HG03280 (cell line): Measurements from ENCODE around the gene RAPSN.

Experiments used
- ATAC-seq: cut with Tn5 transposase; IDR thresholded peaks from one replicate; pipeline ENCODE4 v1.9.1; 2021; ENCODE audit warnings: mild to moderate bottlenecking, moderate library complexity; ENCODE audit not compliant: unreplicated experiment

RAPSN gene

DNA sequence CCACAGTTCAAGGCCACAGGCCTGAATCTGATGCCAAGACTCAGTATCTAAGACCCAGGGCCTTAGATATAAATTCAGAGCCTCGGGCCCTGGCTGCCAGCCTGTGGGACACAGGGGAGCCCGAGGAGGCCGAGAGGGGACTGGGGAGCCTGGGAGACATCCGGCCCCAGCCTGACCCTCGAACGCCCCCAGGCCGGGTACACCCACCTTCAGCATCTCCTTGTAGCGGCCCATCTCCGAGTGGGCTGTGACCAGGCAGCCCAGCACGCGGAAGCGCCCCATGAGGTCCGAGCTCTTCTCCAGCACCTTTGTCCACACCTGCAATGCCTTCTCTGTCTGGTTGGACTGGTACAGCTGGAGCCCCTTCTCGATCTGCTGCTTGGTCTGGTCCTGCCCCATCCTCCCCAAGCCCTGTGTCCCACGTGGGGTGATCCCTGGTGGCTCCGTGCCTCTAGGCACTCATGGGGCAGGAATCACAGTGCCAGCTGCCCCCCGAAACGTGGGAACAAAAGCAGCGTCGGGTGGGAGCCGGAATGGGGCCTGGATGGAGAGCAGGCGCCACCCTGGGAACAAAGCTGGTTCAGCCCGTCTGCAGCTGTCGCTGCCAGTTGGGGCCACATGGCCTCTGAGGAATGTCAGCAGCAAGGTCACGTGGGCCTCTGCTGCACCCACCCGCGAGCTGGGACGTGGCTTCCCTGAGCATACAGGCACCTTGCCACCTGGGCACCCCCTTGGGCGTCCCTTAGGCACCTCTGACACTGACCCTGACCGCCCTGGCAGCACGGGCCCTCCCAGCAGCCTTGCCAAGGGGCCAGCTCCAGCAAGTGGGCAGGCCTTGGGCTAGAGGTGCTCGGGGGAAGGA lies at the start of gene RAPSN:
RAPSN (minus strand) TSS at position 571 of the 862 bp plus-strand sequence; CDS start at position 399, 172 bp downstream.
- ATAC-seq: no peak

DNA sequence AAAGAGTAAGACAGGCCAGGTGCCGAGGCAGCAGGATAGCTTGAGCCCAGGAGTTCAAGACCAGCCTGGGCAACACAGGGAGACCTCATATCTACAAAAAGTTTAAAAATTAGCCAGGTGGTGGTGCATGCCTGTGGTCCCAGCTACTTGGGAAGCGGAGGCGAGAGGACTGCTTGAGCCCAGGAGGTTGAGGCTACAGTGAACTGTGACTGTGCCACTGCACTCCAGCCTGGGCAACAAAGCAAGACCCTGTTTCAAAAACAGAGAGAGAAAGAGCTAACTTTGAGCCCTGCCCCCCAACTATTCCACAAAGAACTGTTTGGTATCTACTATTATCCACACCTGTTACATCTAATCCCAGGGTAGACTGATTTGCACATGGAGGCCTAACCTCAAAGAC lies 49.2 kb upstream of the RAPSN start:
- ATAC-seq: no peak

DNA sequence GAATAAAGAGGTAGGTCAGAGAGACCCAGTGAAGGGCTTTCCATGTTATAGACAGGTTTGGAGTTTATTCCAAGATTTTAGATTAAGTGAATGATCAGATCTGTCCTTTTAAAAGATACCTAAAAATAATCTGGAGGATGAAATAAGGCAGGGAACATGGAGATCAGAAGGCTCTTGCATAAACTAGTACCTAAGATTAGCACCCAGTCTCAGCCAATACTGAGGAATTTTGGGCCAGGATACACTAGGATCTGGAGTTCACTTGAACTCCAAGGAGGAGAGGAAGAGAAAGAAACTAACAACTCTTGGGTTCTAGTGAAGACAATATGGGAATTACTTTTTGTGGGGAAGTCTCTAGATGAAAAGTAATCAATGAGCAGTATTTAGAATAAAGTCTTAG lies 47.9 kb upstream of the RAPSN start:
- no peak for ATAC-seq

DNA sequence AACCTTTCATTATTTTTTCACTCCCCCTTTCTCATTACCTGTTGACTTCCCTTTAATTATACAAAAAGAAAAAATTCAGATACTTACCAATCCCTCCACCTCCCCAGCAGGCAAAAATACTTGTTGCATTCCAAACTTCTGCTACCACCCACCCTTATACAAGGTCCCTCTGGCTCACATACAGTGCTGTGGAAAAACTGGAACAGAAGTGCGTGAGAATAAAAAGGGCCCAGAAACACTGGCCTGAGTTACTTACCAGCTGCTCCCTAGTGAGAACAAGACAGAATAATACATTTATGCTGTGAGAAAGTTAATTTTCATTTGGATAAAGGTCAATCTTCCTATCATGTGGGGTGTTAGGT lies 46.9 kb upstream of the RAPSN start:
- ATAC-seq: no peak

DNA sequence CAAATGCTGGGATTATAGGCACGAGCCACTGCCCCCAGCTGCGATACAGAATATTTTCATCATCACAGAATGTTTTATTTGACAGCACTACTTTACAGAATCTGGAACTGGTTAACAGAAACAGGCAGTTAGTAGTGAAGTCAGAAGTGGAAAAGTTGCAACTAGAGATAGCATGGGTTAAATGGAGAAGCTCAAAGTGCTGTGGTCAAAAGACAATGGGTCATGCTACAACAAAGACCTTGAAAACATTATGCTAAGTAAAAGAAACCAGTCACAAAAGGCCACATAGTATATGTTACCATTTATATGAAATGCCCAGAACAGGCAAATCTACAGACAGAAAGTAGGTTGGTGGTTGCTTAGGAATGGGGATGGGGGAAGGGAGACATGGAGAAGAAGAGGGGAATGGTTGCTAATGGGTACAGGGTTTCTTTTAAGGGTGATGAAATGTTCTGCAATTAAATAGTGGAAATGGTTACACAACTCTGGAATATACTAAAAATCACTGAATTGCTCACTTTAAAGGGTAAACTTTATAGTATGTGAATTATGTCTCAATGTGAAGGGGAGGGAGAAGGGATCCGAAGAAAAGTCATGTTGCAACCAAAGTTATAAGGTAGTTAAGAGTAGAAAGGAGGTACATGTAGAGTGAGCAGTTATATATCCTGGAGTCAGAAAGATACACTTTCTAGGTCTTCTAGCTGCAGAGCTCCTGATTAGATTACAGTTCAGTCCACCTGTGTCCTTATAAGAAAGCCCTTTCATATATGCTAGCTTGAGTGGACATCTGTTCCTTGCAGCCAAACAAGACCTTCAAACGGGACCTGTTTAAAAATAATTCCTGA lies 46.3 kb upstream of the RAPSN start:
- no peak for ATAC-seq

DNA sequence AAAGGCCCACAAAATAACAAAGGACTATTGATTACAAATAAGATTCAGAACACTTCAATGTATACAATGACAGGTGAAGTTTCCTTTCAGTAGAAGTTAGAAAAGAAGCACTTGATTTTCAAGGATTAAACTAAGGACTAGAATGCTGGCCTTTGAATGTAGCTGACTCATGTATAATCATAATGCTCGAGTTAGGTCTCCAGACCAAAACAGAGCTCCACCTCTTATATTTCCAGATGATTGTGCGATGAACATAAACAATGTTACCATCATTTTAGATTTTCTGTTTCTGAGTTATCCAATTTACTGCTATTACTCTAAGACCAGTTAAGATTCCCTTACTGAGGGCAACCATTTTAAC lies 40.4 kb upstream of the RAPSN start:
- ATAC-seq: no peak

DNA sequence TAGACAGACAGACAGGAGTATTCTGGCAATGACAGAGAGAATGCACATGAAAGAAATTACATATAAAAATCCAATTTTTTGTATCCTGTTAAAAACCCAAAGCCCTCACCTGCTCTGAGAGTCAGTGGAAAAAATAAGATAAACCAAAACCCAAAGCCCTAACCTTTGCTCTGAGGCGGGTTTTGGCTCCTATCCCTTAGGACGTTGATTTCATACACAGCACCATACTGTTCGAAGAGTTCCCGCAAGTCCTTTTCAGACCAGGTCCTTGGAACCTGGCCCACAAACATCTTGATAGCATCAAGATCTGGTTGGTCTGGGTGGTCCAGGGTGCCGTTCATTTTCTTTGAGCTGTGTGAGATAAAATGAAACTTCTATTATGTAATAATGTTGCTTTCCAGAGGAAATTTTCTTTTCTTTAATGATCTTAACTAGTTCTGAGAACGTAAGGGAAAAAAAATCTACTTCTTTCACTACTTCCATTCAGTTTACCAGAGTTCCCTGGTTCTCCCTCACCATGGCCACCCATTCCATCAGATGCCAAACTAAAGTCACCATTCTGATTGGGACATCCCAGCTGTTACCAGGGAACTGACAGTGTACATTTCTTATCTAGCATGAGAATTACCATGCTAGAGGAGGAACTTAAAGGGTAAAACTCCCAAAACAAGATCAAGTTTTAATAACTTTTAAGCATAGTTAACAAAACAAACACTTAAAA lies 39.9 kb upstream of the RAPSN start:
- ATAC-seq: no peak

DNA sequence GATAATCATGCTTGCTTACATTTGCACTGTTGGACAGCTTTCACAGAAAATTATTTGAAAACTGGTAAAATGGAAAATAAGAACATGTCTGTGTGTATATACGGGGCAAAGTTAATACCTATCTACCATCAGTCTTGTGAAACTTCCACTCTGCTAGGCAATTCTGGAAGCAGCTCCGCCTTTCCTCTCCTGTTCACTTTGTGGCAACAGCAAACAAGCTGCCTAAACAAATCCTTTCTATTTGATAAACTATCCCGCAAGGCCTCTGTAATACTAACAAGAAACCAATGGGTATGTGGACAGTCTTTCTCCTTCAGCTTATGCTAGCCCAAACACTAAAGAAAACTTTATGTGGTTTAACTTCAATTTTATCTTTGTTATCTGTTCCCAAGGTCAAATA lies 39.2 kb upstream of the RAPSN start:
- ATAC-seq: no peak

DNA sequence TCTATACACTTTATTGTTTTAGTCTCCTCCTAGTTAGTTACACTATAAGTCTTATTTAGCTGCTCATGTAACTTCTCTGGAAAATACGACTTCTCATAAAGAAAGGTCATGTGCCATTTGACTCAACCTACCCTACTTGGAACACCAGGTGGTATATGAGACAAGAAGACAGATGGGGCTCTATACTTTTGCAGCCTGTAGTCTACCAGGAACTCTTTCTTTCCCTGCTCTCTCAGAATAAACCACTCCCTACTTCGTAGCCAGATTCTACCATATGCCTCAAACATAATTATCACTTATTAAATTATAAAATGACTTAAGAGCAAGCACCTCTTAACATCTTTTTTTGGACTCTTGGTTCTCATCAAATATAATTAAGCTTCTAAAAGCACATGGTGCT lies 38.5 kb upstream of the RAPSN start:
- ATAC-seq: no peak

DNA sequence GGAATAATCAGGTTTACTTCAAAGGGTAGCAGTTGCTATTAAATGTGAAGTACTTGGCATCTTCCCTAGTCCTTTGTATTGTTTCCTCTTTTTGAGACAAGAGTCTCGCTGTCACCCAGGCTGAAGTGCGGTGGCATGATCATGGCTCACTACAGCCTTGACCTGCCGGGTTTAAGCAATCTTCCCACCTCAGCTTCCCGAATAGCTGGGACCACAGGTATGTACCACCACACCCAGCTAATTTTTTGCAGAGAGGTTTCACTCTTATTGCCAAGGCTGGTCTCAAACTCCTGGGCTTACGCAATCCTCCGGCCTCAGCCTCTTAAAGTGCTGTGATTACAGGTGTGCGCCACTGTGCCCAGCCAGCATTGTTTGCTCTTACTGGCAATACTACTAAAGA lies 36.2 kb upstream of the RAPSN start:
- no peak for ATAC-seq

DNA sequence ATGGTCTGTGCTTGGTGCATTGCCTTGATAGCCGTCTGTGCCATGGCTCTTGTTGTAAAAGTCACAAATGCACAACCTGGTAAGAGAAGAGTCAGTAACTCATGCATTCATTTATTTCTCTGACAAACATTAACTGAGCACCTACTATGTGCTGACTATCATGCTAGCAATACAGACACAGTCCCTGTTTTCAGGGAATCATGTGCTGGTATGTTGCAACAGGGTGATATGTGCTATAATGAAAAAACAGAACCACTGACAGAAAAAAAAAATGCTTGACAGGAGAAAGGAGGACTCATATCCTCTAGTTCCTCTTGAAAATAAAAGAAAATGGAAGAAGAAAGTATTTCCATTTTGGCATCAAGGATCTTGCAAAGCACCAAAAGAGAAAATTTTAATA lies 34.5 kb upstream of the RAPSN start:
- no peak for ATAC-seq

DNA sequence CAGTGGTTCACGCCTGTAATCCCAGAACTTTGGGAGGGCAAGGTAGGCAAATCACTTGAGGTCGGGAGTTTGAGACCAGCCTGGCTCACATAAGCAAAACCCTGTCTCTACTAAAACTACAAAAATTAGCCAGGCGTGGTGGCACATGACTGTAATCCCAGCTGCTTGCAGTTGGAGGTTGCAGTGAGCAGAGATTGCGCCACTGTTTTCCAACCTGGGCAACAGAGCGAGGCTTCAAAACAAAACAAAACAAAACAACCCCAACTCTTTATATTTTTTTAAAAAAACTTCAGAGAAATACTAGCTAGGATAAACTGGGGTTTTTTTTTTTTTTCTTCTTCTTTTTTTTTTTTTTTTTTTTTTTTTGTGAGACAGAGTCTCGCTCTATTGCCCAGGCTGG lies 31.8 kb upstream of the RAPSN start:
- no peak for ATAC-seq

DNA sequence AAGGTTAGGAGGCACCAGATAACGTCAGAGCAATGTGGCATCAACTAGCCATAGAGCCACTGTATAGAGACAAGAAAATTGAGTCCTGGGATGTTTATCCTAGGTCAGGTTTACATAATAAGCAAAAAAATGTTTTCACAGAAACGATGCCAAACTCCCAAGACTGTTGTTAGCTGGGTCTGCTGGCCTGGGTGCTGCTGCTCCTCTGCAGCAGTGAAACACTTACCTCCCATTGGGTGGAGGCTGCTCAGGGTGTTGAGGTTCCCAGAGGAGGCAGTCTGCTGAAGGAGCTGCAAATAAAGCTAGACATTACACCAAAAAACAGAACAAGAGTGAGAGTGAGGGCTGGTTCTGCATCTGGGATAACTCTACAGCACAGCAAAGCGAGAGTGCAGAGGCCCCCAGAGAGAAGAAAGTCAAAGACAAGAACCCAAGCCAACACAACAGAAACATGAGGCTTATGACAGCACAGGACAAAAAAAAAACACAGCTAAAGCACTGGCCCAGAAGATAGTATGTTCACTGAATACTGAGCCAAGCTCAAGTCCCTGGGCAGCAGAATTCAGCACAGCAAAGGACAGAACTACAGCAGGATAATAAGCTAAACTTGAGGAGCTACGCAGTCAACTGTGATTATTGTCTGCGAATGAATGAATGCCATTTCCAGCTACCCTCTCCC lies 29.9 kb upstream of the RAPSN start:
- ATAC-seq: no peak

DNA sequence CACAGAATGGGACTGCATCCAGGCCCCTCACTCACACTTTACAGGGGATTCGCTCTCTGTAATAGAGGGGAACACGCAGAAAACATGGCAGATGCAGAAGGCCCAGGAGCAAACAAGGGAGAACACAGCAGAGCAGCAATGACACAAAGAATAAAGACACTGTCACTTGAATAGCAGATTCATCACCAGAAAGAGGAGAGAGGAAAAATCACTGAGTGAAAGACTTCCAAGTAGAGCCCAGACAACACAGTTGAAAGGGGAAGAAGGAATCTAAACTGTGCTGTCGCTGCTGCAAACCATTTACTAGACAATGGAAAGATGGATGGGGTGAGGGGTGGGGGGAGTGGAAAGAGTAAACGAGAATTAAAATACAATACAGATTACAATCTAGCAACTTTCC lies 28.8 kb upstream of the RAPSN start:
- ATAC-seq: no peak

DNA sequence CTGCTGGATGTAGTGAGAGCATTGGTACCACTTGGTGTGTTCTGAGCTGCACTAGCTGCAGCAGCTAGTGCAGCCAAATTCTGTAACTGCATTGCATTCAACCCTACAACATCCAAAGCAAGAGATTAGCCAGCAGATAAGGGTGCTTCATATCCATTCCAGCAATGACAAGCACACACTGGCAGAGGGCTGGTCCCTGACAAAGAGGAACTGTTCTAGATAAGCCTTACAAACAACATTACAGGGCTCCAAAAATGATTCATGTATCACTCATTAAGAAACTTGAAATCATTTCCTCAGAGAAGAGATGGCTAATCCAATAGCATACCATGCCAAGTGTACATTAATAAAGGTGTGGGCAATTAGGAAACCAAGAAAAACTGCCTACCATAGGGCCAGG lies 28.4 kb upstream of the RAPSN start:
- no peak for ATAC-seq

DNA sequence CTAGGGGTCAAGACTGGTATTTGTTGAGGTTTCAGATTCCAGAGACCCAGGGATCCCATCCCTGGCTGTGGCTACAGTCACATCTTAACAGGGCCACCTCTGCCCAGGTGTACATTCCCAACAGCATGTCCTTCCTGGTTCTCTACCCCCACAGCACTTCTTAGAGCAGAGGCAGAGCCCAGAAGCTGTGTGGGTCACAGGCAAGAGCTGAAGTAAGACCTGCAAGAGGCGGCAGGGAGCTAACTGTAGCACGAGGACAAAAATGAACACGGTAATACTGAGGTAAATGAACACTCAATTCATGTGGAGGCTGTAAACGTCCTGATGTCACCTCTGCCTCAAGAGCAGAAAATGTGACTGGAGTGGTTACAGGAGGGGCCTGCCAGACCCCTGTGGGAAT lies 21.7 kb upstream of the RAPSN start:
- no peak for ATAC-seq

DNA sequence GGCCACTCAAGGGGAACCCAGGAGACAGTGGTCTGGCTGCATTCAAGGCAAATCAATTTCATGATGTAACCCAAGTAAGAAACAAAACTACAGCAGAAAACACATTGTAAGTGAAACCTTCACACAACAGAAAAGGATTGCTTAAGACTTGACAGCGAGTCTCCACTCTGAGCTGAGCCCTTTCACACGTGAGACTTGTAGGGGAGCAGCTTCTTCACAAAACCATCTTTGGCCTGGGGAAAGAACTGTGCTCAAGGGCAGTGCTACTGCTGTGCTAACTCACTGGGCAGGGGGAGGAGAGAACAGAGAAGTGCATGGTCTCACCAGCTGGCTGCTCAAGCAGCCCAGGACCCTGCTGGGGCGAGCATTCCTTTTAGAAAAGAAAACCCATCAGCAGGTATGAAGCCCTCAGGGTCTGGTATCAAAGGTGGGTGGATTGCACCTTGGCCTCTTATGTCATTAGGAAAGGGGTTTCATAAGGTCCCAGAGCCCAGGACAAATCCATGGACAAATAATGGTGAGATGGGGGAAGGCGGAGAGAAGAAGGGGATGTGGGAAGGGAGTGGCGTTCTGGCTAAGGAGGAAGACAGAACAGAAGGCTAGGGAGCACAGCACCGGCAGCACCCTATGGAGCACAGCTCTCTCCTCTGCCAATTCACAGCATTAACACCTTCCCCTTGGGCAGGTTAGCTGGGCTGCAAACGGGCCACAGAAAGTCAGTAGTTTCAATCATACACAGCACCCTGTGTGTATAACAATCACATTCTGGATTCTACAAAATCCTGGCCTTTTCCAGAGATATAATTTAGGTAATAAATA lies 20.6 kb upstream of the RAPSN start:
- no peak for ATAC-seq

DNA sequence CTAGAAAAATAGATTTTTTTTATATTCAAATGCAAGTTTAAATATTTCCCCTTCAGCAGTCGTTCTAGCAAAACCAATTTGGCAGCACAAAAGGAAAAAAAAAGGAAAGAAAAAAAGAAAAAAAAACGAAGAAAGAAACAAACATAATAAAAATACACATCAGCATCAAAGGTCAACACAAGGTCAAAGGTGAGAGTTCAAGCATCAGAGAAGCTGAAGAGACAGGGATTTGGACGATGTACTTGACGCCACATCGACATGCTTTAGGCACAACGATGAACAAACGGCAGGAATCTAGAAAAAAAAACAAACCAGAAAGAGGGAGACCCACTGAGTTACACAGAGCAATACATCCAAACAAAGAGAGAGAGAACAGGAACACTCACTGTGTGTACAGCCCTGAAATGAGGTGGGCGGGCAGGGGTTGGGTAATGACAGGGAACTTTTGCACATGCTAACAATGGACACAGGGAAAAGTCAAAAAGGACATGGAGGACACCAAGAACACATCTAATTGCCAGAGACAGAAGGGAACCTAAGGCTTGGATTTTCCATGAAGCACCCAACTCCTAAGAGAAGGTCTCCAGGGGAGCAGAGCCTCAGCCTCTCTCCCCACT lies 19.8 kb upstream of the RAPSN start:
- ATAC-seq: no peak

DNA sequence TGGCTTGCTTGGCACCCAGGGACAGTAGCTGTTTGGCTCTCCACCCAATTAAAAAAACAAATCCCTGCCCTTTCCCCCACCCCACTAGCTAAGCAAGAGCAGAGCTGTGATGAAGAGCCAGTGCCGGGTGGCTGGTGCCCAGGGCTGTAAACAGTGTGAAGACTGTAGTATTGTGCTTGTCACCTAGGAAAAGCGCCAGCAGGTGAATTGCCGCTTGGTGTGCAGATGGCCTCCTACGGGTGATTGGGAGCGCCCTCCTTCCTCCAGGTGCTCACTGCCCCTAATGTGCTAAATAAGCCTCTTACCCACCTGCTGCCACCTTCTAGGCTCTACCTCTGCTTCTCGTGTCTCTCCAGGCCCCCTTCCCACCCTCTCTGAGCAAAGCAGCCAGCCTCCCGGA lies 18.4 kb upstream of the RAPSN start:
- ATAC-seq: no peak
